ENCODE data around the gene PAK4. TPM values are rescaled to one million over a fixed set of nuclear protein-coding genes. Genes with fewer than 3 reads are reported as not detected.

The PAK4 gene
- total and polyA plus RNA-seq, 2 donors from 2014 or later: 52.5 to 55.6 TPM

- FAIRE-seq (no peak), DNase-seq (no peak)
- no peak overlapping the region for H3K4me3 ChIP-seq (ENCODE audit: low read length in 3 of 3)
- H3K4me1 ChIP-seq (ENCODE audit: control insufficient read depth in 2 of 3, insufficient read depth in 2 of 3, low read depth in 1 of 3, low read length in 3 of 3): no peaks in the 10 kb centered on the region
- intact Hi-C loops (cut with DNase I): loop anchor here (5.0 to 10.0 kb wide), 2 partner anchors 65 to 207 kb away; no protein-coding TSS in a partner anchor
- H3K9ac ChIP-seq (ENCODE audit: low read length in 3 of 3): no peak overlapping the region
- H3K36me3 ChIP-seq (ENCODE audit: control insufficient read depth in 2 of 3, insufficient read depth in 3 of 3, low read length in 3 of 3): no peaks in the 10 kb centered on the region
- H3K9me3 ChIP-seq (ENCODE audit: control insufficient read depth in 2 of 3, insufficient read depth in 1 of 3, low read length in 3 of 3): no peaks in the 10 kb centered on the region
- no peak for TF ChIP-seq CTCF (IDR thresholded peaks at IDR 0.05; ENCODE audit: borderline replicate concordance, extremely low read depth, insufficient read depth)
- no peak overlapping the region for H3K27ac ChIP-seq (ENCODE audit: low read depth in 2 of 2, low read length in 2 of 2)
- H3K27me3 ChIP-seq (ENCODE audit: control insufficient read depth, insufficient read depth, low read length): no peaks in the 10 kb centered on the region
Measured at GRCh38 chr19:39119830-39120229, 5.8 kb upstream of the PAK4 start.

DNA sequence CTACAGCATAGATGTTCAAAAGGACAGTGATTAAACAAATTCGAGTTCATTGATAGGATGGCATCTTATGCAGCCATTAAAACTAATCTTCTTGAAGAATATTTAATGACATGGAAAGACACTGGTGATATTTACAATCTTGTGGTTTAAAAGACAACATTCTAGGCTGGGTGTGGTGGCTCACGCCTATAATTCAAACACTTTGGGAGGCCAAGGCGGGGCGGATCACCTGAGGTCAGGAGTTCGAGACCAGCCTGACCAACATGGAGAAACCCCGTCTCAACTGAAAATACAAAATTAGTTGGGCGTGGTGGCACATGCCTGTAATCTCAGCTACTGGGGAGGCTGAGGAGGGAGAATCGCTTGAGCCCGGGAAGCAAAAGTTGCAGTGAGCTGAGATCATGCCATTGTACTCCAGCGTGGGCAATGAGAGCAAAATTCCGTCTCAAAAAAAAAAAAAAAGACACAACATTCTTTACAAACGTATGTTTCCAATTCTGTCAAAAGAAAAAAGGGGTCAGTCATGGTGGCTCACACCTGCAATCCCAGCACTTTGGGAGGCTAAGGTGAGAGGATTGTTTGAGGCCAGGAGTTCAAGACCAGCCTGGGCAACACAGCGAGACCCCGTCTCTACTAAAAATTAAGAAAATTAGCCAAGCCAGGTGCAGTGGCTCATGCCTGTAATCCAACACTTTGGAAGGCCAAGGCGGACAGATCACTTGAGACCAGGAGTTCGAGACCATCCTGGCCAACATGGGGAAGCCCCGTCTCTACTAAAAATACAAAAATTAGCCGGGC is 2.5 kb upstream of the PAK4 start:
- DNase-seq (no peak), FAIRE-seq (no peak)
- Histone ChIP-seq H3K9me3 (ENCODE audit: control insufficient read depth in 2 of 3, insufficient read depth in 1 of 3, low read length in 3 of 3) (no peaks in the 10 kb centered on the region), H3K27me3 (ENCODE audit: control insufficient read depth, insufficient read depth, low read length) (no peaks in the 10 kb centered on the region), H3K4me1 (ENCODE audit: control insufficient read depth in 2 of 3, insufficient read depth in 2 of 3, low read depth in 1 of 3, low read length in 3 of 3) (peaks cover 0 to 14% (median 1%) of the 10 kb centered on the region in 3 donors), H3K27ac (ENCODE audit: low read depth in 2 of 2, low read length in 2 of 2) (no peak overlapping the region), H3K36me3 (ENCODE audit: control insufficient read depth in 2 of 3, insufficient read depth in 3 of 3, low read length in 3 of 3) (no peaks in the 10 kb centered on the region), H3K4me3 (ENCODE audit: low read length in 3 of 3) (no peak overlapping the region), H3K9ac (ENCODE audit: low read length in 3 of 3) (no peak overlapping the region)
- intact Hi-C loops (cut with DNase I): loop anchor here (5.0 to 10.0 kb wide), 2 partner anchors 62 to 204 kb away; no protein-coding TSS in a partner anchor
- no peak for TF ChIP-seq CTCF (IDR thresholded peaks at IDR 0.05; ENCODE audit: borderline replicate concordance, extremely low read depth, insufficient read depth)

DNA sequence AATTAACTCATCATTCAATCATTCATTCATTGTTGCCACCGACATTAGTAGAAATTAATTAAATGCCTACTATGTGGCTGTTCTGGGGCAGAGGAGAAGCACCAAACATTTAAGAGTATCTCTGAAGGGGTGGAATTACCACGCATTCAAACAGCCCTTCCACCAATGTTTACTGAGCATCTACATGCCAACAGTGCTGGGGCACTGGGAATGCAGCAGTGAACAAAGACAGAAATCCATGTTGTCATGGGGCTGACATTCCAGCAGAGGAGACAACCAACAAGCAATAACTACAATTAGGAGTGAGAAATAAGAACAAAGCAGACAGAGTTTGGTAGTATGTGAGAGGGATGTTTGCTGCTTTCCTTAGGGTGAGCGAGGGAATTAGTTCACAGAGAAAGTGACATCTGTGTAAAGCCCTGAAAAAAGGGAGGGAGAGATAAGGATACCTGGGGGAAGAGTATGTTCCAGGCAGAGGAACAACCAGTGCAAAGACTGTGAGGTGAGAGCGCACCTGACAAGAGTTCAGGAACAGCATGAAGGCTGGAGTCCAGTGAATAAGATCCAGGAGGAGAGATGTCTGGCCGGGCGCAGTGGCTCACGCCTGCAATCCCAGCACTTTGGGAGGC is 1.3 kb upstream of the PAK4 start:
- FAIRE-seq: no peak

More for the DNA sequence above, 1.3 kb upstream of the PAK4 start:
- H3K36me3 ChIP-seq (ENCODE audit: control insufficient read depth in 2 of 3, insufficient read depth in 3 of 3, low read length in 3 of 3): no peaks in the 10 kb centered on the region
- peaks cover 0 to 25% (median 12%) of the 10 kb centered on the region in 3 donors for H3K4me1 ChIP-seq (ENCODE audit: control insufficient read depth in 2 of 3, insufficient read depth in 2 of 3, low read depth in 1 of 3, low read length in 3 of 3)
- H3K9me3 ChIP-seq (ENCODE audit: control insufficient read depth in 2 of 3, insufficient read depth in 1 of 3, low read length in 3 of 3): no peaks in the 10 kb centered on the region
- TF ChIP-seq CTCF (IDR thresholded peaks at IDR 0.05; ENCODE audit: borderline replicate concordance, extremely low read depth, insufficient read depth): no peak
- no peak overlapping the region for H3K4me3 ChIP-seq (ENCODE audit: low read length in 3 of 3)
- no peak for DNase-seq
- H3K27ac ChIP-seq (ENCODE audit: low read depth in 2 of 2, low read length in 2 of 2): no peak overlapping the region
- intact Hi-C loops (cut with DNase I): loop anchor here (5.0 to 10.0 kb wide), 2 partner anchors 61 to 203 kb away; no protein-coding TSS in a partner anchor
- H3K9ac ChIP-seq (ENCODE audit: low read length in 3 of 3): no peak overlapping the region
- H3K27me3 ChIP-seq (ENCODE audit: control insufficient read depth, insufficient read depth, low read length): no peaks in the 10 kb centered on the region
